ENCODE results near the gene MEGF8. TPM values are rescaled to one million over a fixed set of nuclear protein-coding genes. Genes with fewer than 3 reads are reported as not detected.

Gene MEGF8
- total RNA-seq, 1 donor from 2014 or later, result 69.3 TPM

DNA sequence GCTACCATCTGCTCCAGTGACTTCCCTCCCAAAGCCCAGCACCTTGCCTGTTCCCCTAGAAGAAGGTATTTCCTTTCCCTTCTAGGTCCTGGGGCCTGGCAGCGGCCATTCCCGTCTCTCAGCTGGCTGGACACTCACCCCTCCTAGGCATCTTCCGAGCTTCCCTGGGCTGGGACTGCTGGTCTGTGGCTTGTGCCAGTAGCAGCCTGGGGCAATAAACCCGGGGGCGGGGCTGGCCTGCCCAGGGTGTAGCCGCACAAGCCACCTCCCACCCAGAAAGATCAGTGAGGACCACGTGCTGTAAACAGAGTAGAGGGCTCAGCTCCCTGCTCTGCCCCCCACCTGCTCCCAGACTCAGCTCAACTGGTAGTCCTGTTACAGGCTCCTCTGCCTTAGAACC, 86.8 kb downstream of the MEGF8 start:
- DNase-seq (ENCODE audit: low spot score), result no peak
- Mint-ChIP-seq H3K36me3 (ENCODE audit: low read depth, unreplicated experiment) (peaks cover 20% of the 10 kb centered on the region), H3K4me3 (ENCODE audit: unreplicated experiment) (no peak overlapping the region), H3K27me3 (ENCODE audit: unreplicated experiment) (peaks cover 15% of the 10 kb centered on the region), H3K4me1 (ENCODE audit: unreplicated experiment) (peaks cover 11% of the 10 kb centered on the region), H3K9me3 (ENCODE audit: unreplicated experiment) (no peaks in the 10 kb centered on the region), H3K27ac (ENCODE audit: unreplicated experiment) (no peak overlapping the region)
- no peak for TF ChIP-seq CTCF (IDR thresholded peaks at IDR 0.05; ENCODE audit: unreplicated experiment)

- peaks cover 20% of the 10 kb centered on the region for H3K36me3 Mint-ChIP-seq (ENCODE audit: low read depth, unreplicated experiment)
Measured at GRCh38 chr19:42412661-42413076, 87.2 kb downstream of the MEGF8 start.

DNA sequence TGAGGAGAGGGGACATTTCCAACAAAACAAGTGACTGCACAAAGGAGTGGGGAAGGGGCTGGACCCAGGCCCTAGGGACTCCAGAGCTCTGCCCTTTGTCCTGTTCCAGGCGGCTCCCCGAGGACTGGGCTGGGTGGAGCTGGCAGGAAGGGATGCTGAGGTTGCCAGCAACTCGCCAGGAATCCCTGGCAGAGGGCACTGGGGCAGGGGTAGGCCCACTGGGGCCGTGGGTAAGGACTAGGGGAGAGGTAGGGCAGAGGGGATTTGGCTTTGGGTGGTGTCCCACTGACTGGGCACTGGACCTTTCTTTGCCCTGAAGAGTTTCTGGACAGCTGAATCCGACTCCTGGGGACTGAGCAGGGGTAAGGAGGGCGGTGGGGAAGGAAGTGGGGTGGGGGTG, 93.9 kb downstream of the MEGF8 start:
- no peak overlapping the region for H3K4me3 Mint-ChIP-seq (ENCODE audit: unreplicated experiment)
- no peaks in the 10 kb centered on the region for H3K9me3 Mint-ChIP-seq (ENCODE audit: unreplicated experiment)
- no peak for TF ChIP-seq CTCF (IDR thresholded peaks at IDR 0.05; ENCODE audit: unreplicated experiment)
- no peak for DNase-seq (ENCODE audit: low spot score)
- peaks cover 15% of the 10 kb centered on the region for H3K36me3 Mint-ChIP-seq (ENCODE audit: low read depth, unreplicated experiment)
- no peak overlapping the region for H3K27ac Mint-ChIP-seq (ENCODE audit: unreplicated experiment)
- H3K27me3 Mint-ChIP-seq (ENCODE audit: unreplicated experiment), result peaks cover 11% of the 10 kb centered on the region
- peaks cover 32% of the 10 kb centered on the region for H3K4me1 Mint-ChIP-seq (ENCODE audit: unreplicated experiment)

More at GRCh38 chr19:42412661-42413076, 87.2 kb downstream of the MEGF8 start:
- DNase-seq (ENCODE audit: low spot score), result no peak
- Mint-ChIP-seq H3K4me3 (ENCODE audit: unreplicated experiment) (no peak overlapping the region), H3K27ac (ENCODE audit: unreplicated experiment) (no peak overlapping the region), H3K27me3 (ENCODE audit: unreplicated experiment) (peaks cover 15% of the 10 kb centered on the region), H3K4me1 (ENCODE audit: unreplicated experiment) (peaks cover 11% of the 10 kb centered on the region), H3K9me3 (ENCODE audit: unreplicated experiment) (no peaks in the 10 kb centered on the region)
- TF ChIP-seq CTCF (IDR thresholded peaks at IDR 0.05; ENCODE audit: unreplicated experiment), result no peak

DNA sequence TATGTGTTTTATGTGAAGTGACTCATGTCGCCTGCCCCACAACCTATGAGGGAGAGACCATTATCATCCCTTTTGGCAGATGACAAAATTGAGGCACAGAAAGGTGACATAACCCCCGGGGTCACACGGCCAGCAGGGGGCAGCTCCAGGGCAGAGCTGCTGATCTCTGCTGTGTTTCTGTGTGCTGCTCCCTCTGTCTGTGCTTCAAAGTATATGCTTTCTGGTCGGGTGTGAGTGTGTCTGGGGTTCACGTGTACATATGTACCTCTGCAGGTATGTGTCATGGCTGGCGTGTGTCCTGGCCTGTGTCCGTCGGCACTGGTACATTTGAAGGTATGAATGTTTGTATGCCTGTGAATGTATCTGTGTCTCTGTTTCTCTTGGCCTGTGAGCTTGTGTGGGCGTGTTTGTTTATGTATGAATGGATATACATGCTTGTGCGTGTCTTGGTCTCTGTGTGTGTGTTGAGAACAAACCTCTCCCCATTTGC, 94.7 kb downstream of the MEGF8 start:
- peak; percentile 62 for DNase-seq (ENCODE audit: low spot score)
- Mint-ChIP-seq H3K4me1 (ENCODE audit: unreplicated experiment) (peaks cover 32% of the 10 kb centered on the region), H3K9me3 (ENCODE audit: unreplicated experiment) (no peaks in the 10 kb centered on the region), H3K4me3 (ENCODE audit: unreplicated experiment) (no peak overlapping the region), H3K27ac (ENCODE audit: unreplicated experiment) (no peak overlapping the region), H3K27me3 (ENCODE audit: unreplicated experiment) (peaks cover 12% of the 10 kb centered on the region), H3K36me3 (ENCODE audit: low read depth, unreplicated experiment) (peaks cover 11% of the 10 kb centered on the region)
- peak; percentile 74 for TF ChIP-seq CTCF (IDR thresholded peaks at IDR 0.05; ENCODE audit: unreplicated experiment)

GRCh38 chr19:42421101-42421500, 95.7 kb downstream of the MEGF8 start:
- peaks cover 12% of the 10 kb centered on the region for H3K27me3 Mint-ChIP-seq (ENCODE audit: unreplicated experiment)
- H3K4me1 Mint-ChIP-seq (ENCODE audit: unreplicated experiment), result peaks cover 32% of the 10 kb centered on the region
- TF ChIP-seq CTCF (IDR thresholded peaks at IDR 0.05; ENCODE audit: unreplicated experiment), result no peak
- H3K27ac Mint-ChIP-seq (ENCODE audit: unreplicated experiment), result peak overlapping the region; percentile 54
- no peaks in the 10 kb centered on the region for H3K9me3 Mint-ChIP-seq (ENCODE audit: unreplicated experiment)
- DNase-seq (ENCODE audit: low spot score), result no peak
- H3K4me3 Mint-ChIP-seq (ENCODE audit: unreplicated experiment), result peak overlapping the region; percentile 16
- H3K36me3 Mint-ChIP-seq (ENCODE audit: low read depth, unreplicated experiment), result peaks cover 13% of the 10 kb centered on the region

Data from endothelial cell (in vitro differentiated cells).